ENCODE measurements around the gene PHKA2.

Gene PHKA2

DNA sequence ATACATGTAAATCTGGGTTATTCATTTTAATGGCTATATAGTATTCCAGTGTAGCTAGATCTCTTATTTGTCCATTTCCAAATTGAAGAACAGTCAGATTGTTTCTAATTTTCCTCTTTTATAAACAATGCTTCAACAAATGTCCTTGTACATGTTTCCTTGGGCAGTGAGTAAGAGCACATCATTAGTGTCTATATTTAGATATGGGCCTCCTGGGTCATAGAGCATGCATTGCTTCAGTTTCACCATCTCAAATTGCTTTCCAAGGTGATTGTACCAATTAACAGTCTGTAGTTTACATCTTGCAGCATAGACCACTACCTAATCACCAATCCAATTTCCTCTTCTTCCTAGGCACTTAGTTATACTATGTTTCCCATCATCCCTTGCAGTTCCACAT, 13.4 kb downstream of the PHKA2 start:
- CTCF ChIA-PET, result no interaction called here
- POLR2A ChIA-PET, result no interaction called here
- TF ChIP-seq, protein P1, sequence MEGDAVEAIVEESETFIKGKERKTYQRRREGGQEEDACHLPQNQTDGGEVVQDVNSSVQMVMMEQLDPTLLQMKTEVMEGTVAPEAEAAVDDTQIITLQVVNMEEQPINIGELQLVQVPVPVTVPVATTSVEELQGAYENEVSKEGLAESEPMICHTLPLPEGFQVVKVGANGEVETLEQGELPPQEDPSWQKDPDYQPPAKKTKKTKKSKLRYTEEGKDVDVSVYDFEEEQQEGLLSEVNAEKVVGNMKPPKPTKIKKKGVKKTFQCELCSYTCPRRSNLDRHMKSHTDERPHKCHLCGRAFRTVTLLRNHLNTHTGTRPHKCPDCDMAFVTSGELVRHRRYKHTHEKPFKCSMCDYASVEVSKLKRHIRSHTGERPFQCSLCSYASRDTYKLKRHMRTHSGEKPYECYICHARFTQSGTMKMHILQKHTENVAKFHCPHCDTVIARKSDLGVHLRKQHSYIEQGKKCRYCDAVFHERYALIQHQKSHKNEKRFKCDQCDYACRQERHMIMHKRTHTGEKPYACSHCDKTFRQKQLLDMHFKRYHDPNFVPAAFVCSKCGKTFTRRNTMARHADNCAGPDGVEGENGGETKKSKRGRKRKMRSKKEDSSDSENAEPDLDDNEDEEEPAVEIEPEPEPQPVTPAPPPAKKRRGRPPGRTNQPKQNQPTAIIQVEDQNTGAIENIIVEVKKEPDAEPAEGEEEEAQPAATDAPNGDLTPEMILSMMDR (IDR thresholded peaks at IDR 0.05; ENCODE audit: control extremely low read depth, extremely low read depth, low read depth, missing control alignments), result no peak
- DNase-seq (ENCODE audit: extremely low spot score), result no peak

DNA sequence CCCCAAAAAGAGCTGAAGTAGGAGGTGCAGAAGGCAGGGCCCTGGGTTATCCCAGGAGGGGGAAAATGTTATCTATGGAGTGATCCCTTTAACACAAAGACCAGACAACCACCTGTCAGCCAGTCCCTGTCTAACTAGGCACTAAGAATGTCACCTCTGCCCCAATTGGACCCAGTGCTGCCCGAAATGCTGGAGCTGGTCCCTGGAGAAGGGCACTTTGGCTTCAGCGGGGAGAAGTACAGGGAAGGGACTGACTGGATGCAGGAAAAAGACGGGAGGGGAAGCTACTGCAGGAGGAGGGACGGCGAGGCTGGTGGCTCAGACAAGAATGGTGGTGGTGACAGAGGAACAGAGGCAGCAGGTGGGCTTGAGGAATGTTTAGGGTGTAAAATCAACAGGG, 17.3 kb downstream of the PHKA2 start:
- POLR2A ChIA-PET, result no interaction called here
- CTCF ChIA-PET, result interaction anchor here (1.1 kb wide), 1 partner anchor 17 kb away, joined by 3 read pairs; the partner anchor contains the start of gene PHKA2
- TF ChIP-seq, protein P1 (IDR thresholded peaks at IDR 0.05; ENCODE audit: control extremely low read depth, extremely low read depth, low read depth, missing control alignments), result no peak
- DNase-seq (ENCODE audit: extremely low spot score), result no peak

DNA sequence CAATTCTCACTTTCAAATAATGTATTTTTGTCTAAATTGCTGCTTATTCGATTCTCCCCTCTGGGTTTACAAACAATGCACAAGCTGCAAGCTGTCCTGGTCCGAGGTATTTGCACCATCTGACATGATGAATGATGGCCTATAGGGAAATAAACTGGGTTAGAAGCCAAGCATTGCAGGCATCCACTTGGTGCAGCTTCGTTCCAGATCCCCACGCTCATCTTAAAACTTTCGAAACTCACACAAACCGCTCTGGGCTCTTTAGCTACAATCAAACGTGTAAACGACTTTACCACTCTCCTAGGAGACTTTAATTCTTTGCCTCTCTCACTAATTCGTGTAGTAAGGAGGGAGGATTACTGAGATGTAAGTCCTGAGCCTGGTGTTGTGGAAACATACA, 19.0 kb downstream of the PHKA2 start:
- CTCF ChIA-PET, result no interaction called here
- POLR2A ChIA-PET, result no interaction called here
- DNase-seq (ENCODE audit: extremely low spot score), result no peak
- TF ChIP-seq, protein P1 (IDR thresholded peaks at IDR 0.05; ENCODE audit: control extremely low read depth, extremely low read depth, low read depth, missing control alignments), result no peak

DNA sequence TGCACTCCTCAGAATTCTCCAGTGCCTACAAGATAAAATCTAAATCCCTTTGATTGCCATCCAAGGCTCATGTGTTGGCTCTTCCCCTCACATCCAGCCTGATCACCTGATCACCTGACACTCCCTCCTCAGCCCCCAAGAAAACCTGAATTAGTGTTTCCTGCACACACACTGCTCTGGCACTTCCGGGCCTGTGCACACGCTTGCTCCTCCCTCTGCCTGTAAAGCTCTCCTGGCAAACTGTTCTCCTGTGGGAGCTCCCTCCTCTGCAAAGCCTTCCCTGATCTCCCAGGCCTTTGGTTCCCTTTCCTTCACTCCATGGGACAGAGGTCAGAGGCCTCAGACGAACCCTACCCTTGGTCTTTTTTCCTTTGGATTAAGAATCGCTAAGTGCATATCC, 19.9 kb downstream of the PHKA2 start:
- CTCF ChIA-PET, result no interaction called here
- no peak for DNase-seq (ENCODE audit: extremely low spot score)
- TF ChIP-seq, protein P1 (IDR thresholded peaks at IDR 0.05; ENCODE audit: control extremely low read depth, extremely low read depth, low read depth, missing control alignments), result no peak
- POLR2A ChIA-PET, result no interaction called here

DNA sequence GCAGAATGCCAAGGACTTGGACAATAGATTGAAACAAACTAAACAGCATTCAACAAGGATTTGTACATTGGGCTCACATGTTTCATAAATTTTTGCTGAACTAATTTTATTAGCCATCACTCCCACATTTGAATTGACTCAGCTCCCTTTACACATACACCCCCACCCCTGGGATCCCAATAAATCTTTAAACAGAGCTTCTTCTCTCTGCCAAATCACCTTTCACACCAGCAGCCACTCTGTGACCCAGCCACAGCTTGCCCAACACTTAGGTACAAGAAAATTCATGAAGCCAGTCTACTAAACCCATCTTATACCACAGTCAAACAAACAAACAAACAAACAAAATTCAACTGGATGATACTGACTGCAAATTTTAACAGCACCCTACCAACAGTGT, 21.6 kb downstream of the PHKA2 start:
- no peak for DNase-seq (ENCODE audit: extremely low spot score)
- CTCF ChIA-PET, result interaction anchor here (1.0 to 1.8 kb wide), 2 partner anchors 10 to 20 kb away, joined by 4 to 7 read pairs; no protein-coding TSS in a partner anchor

DNA sequence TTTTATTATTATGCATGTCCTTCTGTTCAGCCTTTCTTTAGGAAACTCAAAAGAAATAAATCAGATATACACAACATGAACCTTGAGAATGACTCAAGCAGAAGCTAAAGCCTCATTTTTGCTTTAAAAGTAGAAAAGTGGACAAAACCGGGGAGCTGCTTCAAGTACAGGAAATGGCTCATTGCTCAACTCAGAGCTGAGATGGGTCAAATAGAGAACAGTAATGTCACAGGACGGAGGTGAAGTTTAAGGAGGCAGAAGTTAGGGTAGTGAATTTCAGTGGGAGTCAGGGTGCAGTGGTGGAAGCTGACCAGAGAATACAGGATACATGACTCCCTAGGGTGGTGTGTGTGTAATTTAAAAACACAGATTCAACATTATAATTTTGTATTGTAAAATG, 22.2 kb downstream of the PHKA2 start:
- no peak for DNase-seq (ENCODE audit: extremely low spot score)
- ChIA-PET POLR2A (interaction anchor here (0.6 to 0.9 kb wide), 2 partner anchors 22 to 196 kb away, joined by 3 to 6 read pairs; partner anchors contain the start of gene PHKA2), CTCF (interaction anchor here (1.8 kb wide), 1 partner anchor 19 kb away, joined by 7 read pairs; no protein-coding TSS in a partner anchor)
- TF ChIP-seq, protein P1 (IDR thresholded peaks at IDR 0.05; ENCODE audit: control extremely low read depth, extremely low read depth, low read depth, missing control alignments), result no peak

More for the DNA sequence above, 21.6 kb downstream of the PHKA2 start:
- POLR2A ChIA-PET, result no interaction called here
- TF ChIP-seq, protein P1 (IDR thresholded peaks at IDR 0.05; ENCODE audit: control extremely low read depth, extremely low read depth, low read depth, missing control alignments), result no peak

All from GM10248 (cell line).